ENCODE data around the gene TNFRSF6B.

TNFRSF6B gene

DNA sequence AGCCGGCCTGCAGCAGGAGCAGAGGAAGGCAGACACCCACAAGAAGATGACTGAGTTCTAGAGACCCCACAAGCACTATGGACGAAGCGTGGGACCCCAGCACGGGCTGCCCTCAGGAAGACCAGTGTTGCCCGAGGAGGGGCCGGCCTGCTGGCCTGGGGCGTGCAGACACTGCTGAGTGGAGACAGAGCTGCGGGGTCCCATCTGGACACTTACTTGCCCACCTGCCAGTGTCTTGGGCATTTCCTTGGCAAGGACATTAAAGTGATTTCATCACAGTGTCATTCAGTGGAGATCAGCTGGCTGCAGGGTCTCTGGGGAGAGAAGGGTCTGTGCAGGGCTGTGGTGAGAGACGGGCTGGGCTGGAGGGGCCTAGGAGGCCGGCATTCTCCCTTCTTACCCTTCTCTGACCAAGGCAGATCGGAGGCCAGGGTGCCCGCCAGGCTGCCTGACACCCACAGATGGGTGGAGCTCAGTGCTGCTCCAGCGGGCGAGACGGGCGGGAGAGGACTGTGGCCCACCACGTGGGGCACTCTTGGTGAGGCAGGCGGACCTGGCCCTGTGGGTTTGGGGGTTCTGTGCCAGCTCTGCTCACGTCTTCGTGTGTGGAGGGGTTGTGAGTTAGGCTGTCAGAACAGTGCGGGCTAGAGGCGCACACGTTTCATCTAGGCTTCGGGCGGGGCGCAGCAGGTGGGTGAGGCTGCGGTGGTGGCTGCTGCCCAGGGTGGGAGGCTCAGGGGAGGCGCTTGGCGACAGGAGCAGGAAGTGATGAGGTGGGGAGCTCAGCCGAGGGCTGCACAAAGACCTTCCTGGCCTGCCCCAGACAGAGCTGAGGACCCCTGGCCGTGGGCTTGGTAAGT is 39.6 kb downstream of the TNFRSF6B start, which contains the start of gene LIME1:
LIME1 (plus strand) TSS at position 806 of the 860 bp plus-strand sequence. CDS start 886 bp downstream, outside the sequence.
- DNase-seq (ENCODE audit: low read depth): no peak
- no peak within 1 kb of the TSS for H3K4me3 ChIP-seq (ENCODE audit: low read length)
- no peak for TF ChIP-seq CTCF (conservative IDR thresholded peaks at IDR 0.05; ENCODE audit: low read depth, low read length)

GRCh38 chr20:63736893-63737694 is 40.6 kb downstream of the TNFRSF6B start:
- H3K4me3 ChIP-seq (ENCODE audit: low read length): no peak overlapping the region
- TF ChIP-seq CTCF (conservative IDR thresholded peaks at IDR 0.05; ENCODE audit: low read depth, low read length): no peak
- DNase-seq (ENCODE audit: low read depth): no peak

DNA sequence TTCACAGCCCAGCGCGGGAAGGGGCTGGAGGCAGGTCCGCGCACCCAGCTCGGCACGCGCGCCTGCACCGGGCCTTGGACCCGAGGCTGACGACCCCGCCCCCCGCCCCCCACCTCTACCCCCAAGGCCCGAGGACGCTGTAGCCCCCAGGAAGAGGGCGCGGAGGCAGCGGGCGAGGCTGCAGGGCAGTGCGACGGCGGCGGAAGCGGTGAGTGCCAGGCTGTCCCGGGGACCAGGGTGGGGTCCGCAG is 41.2 kb downstream of the TNFRSF6B start:
- TF ChIP-seq CTCF (conservative IDR thresholded peaks at IDR 0.05; ENCODE audit: low read depth, low read length): no peak
- DNase-seq (ENCODE audit: low read depth): no peak
- H3K4me3 ChIP-seq (ENCODE audit: low read length): peak overlapping the region; percentile 24

GRCh38 chr20:63737945-63738686 is 41.7 kb downstream of the TNFRSF6B start:
- peak overlapping the region; percentile 24 for H3K4me3 ChIP-seq (ENCODE audit: low read length)
- DNase-seq (ENCODE audit: low read depth): no peak
- no peak for TF ChIP-seq CTCF (conservative IDR thresholded peaks at IDR 0.05; ENCODE audit: low read depth, low read length)

GRCh38 chr20:63738687-63739129 is 42.3 kb downstream of the TNFRSF6B start:
- no peak overlapping the region for H3K4me3 ChIP-seq (ENCODE audit: low read length)
- DNase-seq (ENCODE audit: low read depth): no peak
- TF ChIP-seq CTCF (conservative IDR thresholded peaks at IDR 0.05; ENCODE audit: low read depth, low read length): no peak

- TF ChIP-seq CTCF (conservative IDR thresholded peaks at IDR 0.05; ENCODE audit: low read depth, low read length): no peak
- DNase-seq (ENCODE audit: low read depth): no peak
- H3K4me3 ChIP-seq (ENCODE audit: low read length): peak within 1 kb of the TSS; percentile 56
Measured at GRCh38 chr20:63739130-63740069, 42.9 kb downstream of the TNFRSF6B start, which contains the start of gene SLC2A4RG. TSS of gene SLC2A4RG (plus strand) at chr20:63739776. CDS start at chr20:63739913, 137 bp downstream.

Measured in retinal pigment epithelial cell (primary cell).